ENCODE data around the gene GRIK4. TPM values are rescaled to one million over a fixed set of nuclear protein-coding genes. Genes with fewer than 3 reads are reported as not detected.

The GRIK4 gene
- total RNA-seq, 1 experiment from 2014 or later = not detected

DNA sequence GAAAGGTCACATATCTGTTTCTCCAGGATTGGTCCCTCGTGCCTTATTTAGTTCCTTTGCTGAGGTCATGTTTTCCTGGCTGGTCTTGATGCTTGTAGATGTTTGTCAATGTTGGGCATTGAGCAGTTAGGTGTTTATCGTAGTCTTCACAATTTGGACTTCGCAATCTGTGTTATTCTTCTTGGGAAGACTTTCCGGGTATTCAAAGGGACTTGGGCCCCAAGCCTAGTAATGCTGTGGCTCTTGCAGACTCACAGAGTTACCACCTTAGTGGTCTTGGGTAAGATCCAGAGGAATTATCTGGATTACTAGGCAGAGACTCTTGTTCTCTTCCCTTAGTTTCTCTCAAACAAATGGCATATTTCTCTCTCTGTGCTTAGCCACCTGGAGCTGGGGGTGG lies 223.5 kb downstream of the GRIK4 start:
- no peak overlapping the region for H3K4me3 Mint-ChIP-seq (ENCODE audit: unreplicated experiment)
- BruUV-seq (replicated peaks) = no TSS peak
- no peak for DNase-seq (ENCODE audit: unreplicated experiment)
- H3K27me3 Mint-ChIP-seq (ENCODE audit: insufficient read depth, unreplicated experiment) = peaks cover 42% of the 10 kb centered on the region
- TF ChIP-seq, protein P1, sequence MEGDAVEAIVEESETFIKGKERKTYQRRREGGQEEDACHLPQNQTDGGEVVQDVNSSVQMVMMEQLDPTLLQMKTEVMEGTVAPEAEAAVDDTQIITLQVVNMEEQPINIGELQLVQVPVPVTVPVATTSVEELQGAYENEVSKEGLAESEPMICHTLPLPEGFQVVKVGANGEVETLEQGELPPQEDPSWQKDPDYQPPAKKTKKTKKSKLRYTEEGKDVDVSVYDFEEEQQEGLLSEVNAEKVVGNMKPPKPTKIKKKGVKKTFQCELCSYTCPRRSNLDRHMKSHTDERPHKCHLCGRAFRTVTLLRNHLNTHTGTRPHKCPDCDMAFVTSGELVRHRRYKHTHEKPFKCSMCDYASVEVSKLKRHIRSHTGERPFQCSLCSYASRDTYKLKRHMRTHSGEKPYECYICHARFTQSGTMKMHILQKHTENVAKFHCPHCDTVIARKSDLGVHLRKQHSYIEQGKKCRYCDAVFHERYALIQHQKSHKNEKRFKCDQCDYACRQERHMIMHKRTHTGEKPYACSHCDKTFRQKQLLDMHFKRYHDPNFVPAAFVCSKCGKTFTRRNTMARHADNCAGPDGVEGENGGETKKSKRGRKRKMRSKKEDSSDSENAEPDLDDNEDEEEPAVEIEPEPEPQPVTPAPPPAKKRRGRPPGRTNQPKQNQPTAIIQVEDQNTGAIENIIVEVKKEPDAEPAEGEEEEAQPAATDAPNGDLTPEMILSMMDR (IDR thresholded peaks at IDR 0.05; ENCODE audit: unreplicated experiment) = no peak
- no peaks in the 10 kb centered on the region for H3K36me3 Mint-ChIP-seq (ENCODE audit: insufficient read depth, unreplicated experiment)
- H3K9me3 Mint-ChIP-seq (ENCODE audit: unreplicated experiment) = peaks cover 11% of the 10 kb centered on the region
- ChIA-PET CTCF (interaction anchor here (0.6 kb wide), 2 partner anchors 69 to 99 kb away, joined by 3 read pairs; no protein-coding TSS in a partner anchor), POLR2A (no interaction called here)
- intact Hi-C loops (cut with micrococcal nuclease) = no loop called here
- no peak overlapping the region for H3K27ac Mint-ChIP-seq (ENCODE audit: low read depth, unreplicated experiment)
- no peaks in the 10 kb centered on the region for H3K4me1 Mint-ChIP-seq (ENCODE audit: insufficient read depth, unreplicated experiment)

DNA sequence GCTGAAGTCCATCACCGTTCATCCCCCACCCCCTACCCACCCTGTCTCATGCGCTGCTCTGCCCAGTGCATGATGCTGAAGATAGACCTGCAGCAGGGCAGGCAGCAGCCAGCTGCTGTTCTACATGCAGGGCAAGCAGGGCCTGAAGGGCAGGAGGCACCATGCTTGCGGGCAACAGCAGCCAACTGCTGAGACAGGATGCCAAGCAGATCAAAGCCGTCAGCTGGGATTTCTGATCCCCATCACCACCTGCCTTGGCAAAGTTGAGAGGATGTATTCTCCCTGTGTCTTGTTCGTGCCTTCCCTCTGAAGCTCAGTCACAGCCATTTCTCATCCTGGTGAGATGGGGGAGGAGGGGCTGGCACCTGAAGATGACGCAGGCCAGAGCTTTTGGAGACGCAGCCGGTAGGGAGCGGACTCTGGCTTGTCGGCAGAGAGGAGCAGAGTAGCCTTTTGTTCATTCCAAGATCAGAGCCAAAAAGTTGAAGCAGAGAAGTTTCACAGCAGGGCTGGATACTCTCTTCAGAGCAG lies 227.0 kb downstream of the GRIK4 start:
- H3K4me1 Mint-ChIP-seq (ENCODE audit: insufficient read depth, unreplicated experiment) = no peaks in the 10 kb centered on the region
- peaks cover under 1% of the 10 kb centered on the region for H3K9me3 Mint-ChIP-seq (ENCODE audit: unreplicated experiment)
- ChIA-PET POLR2A (no interaction called here), CTCF (interaction anchor here (0.9 kb wide), 1 partner anchor 8 kb away, joined by 4 read pairs; no protein-coding TSS in a partner anchor)
- no peaks in the 10 kb centered on the region for H3K36me3 Mint-ChIP-seq (ENCODE audit: insufficient read depth, unreplicated experiment)
- no TSS peak for BruUV-seq (replicated peaks)
- H3K27ac Mint-ChIP-seq (ENCODE audit: low read depth, unreplicated experiment) = no peak overlapping the region
- no peak overlapping the region for H3K4me3 Mint-ChIP-seq (ENCODE audit: unreplicated experiment)
- peaks cover 14% of the 10 kb centered on the region for H3K27me3 Mint-ChIP-seq (ENCODE audit: insufficient read depth, unreplicated experiment)
- intact Hi-C loops (cut with micrococcal nuclease) = no loop called here
- DNase-seq (ENCODE audit: unreplicated experiment) = no peak
- TF ChIP-seq, protein P1 (IDR thresholded peaks at IDR 0.05; ENCODE audit: unreplicated experiment) = no peak

DNA sequence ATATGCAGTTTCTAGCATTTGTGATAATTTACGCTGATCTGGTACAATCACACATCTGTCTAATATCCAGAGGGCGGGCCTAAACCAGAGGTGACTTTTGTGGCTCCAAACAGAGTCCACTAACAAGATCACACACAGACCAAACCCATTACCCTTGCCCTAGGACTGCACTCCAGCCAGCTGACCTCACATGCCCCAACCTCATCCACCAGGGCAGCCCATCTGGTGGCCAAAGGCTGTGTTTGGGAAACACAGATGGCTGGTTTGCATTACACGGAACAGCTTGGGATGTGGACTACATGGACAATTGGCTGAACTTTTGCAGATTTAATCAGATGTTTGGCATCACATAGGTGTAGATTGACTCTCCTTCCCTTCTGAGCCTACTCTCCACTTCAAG lies 228.2 kb downstream of the GRIK4 start:
- TF ChIP-seq, protein P1 (IDR thresholded peaks at IDR 0.05; ENCODE audit: unreplicated experiment) = no peak
- DNase-seq (ENCODE audit: unreplicated experiment) = no peak
- no TSS peak for BruUV-seq (replicated peaks)
- Mint-ChIP-seq H3K4me3 (ENCODE audit: unreplicated experiment) (no peak overlapping the region), H3K9me3 (ENCODE audit: unreplicated experiment) (no peaks in the 10 kb centered on the region), H3K27ac (ENCODE audit: low read depth, unreplicated experiment) (no peak overlapping the region), H3K27me3 (ENCODE audit: insufficient read depth, unreplicated experiment) (peaks cover 12% of the 10 kb centered on the region), H3K4me1 (ENCODE audit: insufficient read depth, unreplicated experiment) (no peaks in the 10 kb centered on the region), H3K36me3 (ENCODE audit: insufficient read depth, unreplicated experiment) (no peaks in the 10 kb centered on the region)
- intact Hi-C loops (cut with micrococcal nuclease) = no loop called here
- CTCF ChIA-PET = no interaction called here
- POLR2A ChIA-PET = no interaction called here

DNA sequence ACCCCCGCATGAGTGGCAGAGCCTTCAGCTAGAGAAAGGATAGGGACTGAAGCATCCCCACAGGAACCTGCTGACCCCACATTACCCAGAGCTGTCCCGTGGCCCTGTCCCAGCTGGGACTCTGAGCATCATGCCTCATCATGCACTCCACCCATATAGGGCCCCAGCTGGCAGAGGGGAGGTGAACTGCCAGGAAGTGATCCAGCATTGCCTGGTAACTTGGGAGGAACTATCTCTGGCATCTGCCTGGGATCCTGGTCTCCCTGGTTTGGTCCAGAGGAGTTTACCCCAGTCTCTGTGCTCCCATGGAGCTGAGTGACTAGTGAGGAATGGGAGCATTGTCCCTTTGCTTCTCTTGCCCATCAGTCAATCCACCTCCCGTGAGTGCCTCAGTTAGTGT lies 228.8 kb downstream of the GRIK4 start:
- no TSS peak for BruUV-seq (replicated peaks)
- intact Hi-C loops (cut with micrococcal nuclease) = no loop called here
- H3K4me1 Mint-ChIP-seq (ENCODE audit: insufficient read depth, unreplicated experiment) = no peaks in the 10 kb centered on the region

More for the DNA sequence above, 228.8 kb downstream of the GRIK4 start:
- Mint-ChIP-seq H3K27me3 (ENCODE audit: insufficient read depth, unreplicated experiment) (peaks cover 16% of the 10 kb centered on the region), H3K4me3 (ENCODE audit: unreplicated experiment) (no peak overlapping the region), H3K9me3 (ENCODE audit: unreplicated experiment) (no peaks in the 10 kb centered on the region), H3K36me3 (ENCODE audit: insufficient read depth, unreplicated experiment) (no peaks in the 10 kb centered on the region), H3K27ac (ENCODE audit: low read depth, unreplicated experiment) (no peak overlapping the region)
- ChIA-PET CTCF (no interaction called here), POLR2A (no interaction called here)
- no peak for DNase-seq (ENCODE audit: unreplicated experiment)
- TF ChIP-seq, protein P1 (IDR thresholded peaks at IDR 0.05; ENCODE audit: unreplicated experiment) = no peak

Measured in MCF 10A (cell line).